Midbrain (tissue), 1 donor: ENCODE results near the gene CTTNBP2.

Experiments used
- DNase-seq: peaks from one replicate; lab custom pipeline; 2025; lab: John Stamatoyannopoulos, UW

Gene CTTNBP2, protein sequence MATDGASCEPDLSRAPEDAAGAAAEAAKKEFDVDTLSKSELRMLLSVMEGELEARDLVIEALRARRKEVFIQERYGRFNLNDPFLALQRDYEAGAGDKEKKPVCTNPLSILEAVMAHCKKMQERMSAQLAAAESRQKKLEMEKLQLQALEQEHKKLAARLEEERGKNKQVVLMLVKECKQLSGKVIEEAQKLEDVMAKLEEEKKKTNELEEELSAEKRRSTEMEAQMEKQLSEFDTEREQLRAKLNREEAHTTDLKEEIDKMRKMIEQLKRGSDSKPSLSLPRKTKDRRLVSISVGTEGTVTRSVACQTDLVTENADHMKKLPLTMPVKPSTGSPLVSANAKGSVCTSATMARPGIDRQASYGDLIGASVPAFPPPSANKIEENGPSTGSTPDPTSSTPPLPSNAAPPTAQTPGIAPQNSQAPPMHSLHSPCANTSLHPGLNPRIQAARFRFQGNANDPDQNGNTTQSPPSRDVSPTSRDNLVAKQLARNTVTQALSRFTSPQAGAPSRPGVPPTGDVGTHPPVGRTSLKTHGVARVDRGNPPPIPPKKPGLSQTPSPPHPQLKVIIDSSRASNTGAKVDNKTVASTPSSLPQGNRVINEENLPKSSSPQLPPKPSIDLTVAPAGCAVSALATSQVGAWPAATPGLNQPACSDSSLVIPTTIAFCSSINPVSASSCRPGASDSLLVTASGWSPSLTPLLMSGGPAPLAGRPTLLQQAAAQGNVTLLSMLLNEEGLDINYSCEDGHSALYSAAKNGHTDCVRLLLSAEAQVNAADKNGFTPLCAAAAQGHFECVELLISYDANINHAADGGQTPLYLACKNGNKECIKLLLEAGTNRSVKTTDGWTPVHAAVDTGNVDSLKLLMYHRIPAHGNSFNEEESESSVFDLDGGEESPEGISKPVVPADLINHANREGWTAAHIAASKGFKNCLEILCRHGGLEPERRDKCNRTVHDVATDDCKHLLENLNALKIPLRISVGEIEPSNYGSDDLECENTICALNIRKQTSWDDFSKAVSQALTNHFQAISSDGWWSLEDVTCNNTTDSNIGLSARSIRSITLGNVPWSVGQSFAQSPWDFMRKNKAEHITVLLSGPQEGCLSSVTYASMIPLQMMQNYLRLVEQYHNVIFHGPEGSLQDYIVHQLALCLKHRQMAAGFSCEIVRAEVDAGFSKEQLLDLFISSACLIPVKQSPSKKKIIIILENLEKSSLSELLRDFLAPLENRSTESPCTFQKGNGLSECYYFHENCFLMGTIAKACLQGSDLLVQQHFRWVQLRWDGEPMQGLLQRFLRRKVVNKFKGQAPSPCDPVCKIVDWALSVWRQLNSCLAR (N-terminal part only)

DNA sequence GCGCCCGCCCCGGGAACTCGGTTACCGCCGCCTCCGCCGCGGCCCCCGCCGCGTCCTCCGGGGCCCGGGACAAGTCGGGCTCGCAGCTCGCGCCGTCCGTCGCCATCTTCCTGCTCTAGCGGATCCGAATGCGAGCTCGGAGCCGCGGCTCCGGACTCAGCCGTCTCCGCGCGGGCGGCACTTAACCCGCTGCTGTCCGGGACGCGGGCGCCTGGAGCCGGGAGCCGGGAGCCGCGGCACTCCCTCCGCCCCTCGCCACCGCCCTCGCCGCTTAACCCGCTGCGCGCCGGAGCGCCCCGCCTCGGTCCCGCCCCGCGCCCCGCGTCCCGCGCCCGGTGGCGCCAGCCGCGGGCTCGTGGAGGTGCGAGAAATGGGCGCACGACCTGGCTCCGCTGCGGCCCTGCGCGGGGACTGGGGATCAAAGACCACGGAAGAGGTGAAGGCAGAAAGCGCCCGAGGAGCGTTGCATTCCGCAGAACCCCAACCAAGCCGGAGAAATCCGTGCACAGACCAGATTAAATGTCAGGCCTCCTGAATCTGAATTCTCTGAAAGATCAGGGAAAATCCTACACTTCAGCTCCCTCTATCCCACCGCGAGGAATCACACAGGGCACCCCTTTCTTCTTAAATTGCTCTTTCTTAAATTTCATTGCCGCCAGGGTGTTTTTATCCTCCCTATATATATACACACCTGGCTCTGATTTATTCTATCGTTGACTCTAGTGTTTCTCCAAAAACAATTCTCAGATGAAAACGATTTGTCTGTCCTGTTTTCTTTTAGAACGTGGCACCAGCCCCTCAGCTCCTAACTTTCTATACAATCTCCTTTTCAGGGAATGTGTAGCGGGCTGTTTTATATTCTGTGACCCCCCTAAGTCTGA is at the start of gene CTTNBP2:
TSS of gene CTTNBP2 (minus strand) at position 132 of the 881 bp plus-strand sequence. CDS start at position 106, 26 bp downstream.
- DNase-seq: peak; percentile 76

DNA sequence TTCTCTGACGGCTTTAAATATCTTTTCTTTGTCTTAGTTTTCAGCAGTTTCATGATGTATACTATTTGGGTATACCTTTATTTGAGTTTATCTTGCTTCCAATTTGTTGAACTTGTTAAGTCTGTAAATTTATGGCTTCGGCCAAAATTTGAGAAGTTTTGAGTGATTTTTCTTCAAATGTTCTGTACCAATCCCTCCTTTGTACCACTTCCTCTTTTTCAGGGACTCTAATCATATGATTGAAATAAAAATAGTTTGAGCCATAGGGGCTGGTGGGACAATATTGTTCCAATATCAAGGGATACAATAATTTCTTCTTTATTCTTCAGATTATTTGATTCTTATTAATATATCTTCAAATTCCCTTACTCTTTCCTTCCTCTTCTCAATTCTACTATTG is 43.1 kb upstream of the CTTNBP2 start:
- DNase-seq: no peak

DNA sequence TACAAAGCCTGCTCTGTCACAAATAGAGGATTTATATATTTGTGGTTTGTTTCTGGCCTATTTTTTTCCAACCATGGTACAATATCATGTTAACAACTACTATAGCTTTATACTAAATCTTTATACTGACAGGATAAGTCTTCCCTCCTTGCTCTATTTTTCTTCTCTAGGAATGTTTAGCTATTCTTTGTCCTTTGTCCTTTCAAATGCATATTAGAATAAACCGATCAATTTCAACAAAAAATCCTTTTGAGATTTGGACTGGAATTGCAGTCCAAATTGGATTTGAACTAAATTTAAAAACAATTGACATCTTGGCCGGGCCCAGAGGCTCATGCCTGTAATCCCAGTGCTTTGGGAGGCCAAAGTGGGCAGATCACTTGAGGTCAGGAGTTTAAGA is 39.2 kb upstream of the CTTNBP2 start:
- no peak for DNase-seq

DNA sequence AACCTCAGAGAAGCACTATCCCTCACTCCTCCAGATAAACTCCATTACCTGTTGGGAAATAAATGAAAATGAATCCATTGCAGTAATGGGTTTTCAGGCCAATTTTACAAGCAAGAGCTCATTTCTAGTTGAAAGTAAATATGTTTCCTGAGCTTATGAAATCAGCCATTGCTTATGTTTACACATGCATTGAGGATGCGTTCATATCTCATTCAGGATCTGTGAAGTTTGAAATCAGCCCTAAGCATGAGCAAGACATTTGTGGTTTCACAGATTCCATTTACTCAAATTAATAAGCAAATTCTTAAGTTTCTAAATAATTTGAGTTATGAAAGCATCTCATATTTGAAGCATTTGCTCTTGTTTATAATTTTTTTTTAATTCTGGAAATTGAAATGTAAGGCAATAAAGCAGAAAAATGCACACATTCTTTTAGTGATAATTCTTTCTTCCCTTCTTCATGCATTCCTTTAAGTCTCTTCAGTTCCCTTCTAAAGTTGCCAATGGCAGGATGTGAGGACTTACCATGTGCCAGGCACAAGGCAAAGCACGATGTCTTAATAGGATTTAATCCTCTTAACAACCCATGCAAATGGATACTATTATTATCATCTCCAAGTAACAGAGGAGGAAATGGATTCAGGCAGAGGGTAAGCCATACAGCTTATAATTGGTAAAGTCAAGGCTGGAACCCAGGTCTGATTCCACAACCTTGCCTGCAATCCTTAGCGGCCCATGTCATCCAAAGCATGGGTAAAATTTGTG is 35.0 kb upstream of the CTTNBP2 start:
- DNase-seq: no peak

DNA sequence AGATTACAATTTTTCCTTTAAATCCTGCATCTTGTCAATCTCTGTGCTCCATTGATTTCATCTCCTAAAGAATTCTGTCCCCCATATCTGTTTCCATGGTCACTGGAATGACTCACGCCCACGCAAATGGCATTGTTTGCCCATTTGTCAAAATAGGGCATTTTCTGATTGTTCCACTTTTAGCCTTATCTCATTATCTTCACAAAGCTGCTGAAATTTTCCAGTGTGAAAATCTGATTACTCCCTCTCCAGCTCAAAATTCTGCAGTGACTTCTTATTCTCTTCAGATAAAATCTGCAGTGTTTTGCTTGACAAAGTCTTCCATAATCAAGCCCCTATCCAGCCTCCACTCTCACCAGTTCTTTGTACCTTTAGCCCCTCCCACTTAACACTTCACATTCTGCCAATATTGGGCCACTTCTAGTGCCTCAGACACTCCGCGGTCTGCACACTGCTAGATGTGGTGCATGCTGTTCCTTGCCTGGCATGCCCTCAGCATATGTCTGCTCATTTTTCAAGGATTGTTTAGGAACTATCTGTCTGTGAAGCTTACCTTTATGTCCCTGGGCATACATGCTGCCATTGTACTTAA is 33.9 kb upstream of the CTTNBP2 start:
- DNase-seq: no peak

DNA sequence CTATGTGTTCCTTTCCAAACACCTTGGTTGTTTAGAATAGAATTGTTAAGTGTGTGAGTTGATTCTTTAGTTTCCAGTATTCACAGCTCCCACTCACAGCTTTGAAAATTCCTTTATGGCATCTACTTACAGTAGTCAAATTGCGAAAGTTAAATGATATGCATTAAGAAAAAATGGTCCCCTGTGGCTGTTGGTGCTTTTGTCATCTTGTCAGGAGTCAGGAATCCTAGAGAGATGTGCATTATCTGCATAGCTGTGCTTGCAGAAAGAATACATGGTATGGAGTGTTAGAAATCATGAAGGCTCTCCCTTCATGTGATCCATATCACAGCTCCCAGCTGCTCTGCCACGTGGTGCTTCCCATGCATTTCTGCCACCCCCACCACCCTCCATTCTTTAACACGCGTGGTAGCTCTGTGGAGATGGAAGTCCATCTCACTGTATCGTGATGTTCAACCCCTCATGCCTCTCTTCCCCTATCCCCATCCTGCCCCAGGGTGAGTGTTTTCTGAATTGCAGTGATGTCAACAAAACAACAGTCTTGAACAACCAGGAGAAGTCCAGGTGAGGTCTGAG is 29.2 kb upstream of the CTTNBP2 start:
- DNase-seq: no peak

DNA sequence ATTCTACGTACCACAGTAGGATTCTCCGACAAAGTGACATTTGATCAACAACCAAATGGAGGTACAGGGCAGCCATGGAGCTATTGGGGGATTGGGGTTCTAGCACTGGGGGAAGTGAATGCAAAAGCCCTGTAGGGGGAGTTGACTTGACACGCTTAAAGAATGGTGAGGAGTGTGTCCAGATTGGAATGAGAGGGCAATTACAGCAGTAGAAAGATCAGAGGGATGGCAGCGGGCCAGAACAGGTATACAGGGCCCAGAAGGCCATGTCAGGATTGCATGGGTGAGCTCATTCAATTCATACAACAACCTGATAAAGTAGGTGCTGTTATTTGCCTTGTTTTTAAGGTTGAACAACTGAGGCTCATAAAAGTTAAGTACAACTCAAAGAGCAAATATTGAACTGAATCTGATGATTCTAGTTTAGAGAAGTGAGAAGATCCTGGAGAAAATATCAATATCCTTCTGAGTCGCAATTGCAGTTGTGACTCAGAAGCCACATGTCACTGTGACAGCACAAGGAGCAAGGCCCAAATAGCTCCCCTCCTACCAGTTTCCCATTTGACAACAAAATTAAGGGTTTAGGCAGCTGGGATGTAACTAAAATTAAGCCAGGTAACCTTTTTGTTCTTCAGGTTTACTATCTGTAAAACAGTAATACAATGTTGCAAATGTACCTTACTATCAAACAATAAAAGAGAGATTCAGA is 28.0 kb upstream of the CTTNBP2 start:
- no peak for DNase-seq

DNA sequence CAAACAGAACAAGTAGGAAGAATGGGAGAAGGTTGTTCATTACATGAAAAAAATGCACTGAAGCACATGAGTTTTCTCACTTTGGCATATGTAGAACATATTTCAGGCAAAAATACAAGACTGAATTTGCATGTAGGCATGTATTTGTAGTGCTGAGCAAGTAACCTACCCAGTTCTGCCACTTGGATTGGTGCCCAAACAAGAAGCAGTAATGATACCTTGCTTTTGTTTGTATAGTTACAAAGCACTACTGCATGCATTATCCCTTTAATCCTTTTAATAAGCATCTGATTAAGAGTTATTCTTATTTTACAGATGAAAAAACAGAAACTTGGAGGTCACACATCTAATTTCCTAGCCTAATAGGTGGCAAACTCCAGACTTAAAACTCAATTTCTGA is 23.1 kb upstream of the CTTNBP2 start:
- DNase-seq: no peak

DNA sequence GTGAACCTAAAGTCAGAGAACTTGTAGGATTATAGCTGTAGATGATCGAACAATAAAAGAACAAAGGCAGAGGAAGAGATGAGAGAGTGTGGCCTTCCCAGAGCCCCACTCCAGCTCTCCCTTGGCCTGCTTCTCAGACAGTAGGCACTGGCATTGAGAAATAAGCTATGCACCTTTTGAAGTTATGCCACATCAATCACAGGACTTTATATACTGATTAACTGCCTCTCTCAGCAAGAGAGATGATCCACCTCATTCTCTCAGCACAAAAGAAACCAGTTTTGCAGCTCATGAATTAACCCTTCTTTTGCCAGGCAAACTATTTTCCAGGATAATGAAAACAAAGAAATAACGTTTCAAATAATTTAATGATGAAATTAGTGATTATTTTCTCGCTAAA is 22.0 kb upstream of the CTTNBP2 start:
- no peak for DNase-seq

DNA sequence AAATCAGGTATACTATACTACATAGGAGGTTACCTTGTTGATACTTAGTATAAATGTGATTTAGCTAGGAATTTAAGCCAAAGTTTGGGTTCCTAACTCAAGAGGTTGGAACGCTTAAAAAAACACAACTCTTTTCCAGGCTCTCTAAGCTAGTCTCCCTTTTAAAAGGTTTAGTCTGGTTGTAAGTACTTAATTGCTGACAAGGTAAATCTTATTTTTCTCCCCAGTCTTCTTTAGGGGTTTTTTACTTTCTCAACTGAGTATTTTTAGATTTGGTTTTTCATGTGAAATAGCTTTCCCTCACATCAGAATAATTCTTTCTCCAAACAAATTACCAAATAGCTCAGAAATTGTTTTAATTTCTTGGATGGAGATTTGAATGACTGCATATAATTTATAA is 20.8 kb upstream of the CTTNBP2 start:
- DNase-seq: no peak

DNA sequence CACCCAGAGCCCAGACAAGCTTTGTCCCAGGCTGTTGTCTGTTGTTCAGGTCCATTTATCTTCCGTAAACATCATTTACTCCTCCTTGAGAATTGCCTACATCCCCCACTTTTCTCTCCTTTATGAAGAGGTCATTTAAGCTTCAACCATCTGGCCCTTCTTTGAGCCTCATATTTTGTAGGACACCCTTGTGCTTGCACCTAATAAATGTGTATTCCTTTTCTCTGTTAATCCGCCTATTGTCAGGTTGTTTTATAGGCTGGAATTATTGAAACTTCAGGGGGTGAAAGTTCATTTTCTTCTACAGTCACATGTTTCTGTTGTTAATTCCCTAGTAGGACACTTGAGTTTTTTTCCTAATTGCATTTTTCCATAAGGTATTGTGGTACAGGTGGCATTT is 19.6 kb upstream of the CTTNBP2 start:
- no peak for DNase-seq

DNA sequence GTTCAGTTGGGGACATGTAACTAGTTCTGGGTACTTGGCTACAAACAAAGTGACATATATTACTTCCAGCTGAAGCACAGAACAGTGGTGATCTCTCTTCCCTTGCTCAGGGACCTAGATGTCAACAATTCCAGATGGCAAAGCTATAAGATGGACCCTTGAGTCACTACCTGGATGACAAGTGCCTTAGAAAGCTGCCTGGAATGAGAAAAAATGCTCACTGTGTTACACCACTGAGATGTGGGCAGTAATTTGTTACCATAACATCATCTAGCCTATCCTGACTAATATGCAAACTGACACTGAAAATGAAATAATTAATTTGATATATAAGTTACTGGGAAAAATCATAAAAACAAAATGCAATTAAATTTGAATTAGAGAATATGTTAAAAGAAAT is 16.4 kb upstream of the CTTNBP2 start:
- DNase-seq: no peak

DNA sequence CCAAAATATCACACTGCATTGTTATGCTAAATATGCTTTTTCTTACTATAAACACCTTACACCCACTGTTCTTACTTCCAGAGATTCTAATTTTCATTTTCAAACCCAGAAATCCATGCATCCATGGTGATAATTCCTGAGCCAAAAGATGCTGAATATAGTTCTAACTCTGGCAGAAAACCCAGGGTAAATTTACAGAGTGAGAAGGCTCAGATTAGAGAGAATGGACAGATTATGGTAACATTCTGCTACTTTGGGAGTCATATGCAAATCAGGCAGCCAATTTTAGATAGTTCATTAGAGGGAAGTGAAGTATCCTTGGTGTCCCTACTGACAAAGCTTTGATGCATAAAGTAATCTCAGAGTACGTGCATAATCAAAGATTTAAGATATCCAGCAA is 15.4 kb upstream of the CTTNBP2 start:
- DNase-seq: no peak

DNA sequence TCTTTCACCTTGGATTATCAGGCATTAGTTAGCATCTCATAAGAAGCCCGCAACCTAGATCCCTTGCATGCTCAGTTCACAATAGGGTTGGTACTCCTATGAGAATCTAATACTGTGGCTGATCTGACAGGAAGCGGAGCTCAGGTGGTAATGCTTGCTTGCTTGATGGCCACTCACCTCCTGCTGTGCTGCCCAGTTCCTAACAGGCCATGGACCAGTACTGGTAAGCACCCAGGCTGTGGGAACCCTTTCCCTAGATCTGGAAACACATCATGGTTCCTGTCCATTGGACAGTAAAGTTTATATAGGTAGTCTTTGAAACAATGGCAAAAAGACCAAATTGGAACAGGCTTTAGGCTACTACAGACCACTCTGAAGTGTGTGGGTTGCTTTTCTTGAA is 9.4 kb upstream of the CTTNBP2 start:
- DNase-seq: no peak

DNA sequence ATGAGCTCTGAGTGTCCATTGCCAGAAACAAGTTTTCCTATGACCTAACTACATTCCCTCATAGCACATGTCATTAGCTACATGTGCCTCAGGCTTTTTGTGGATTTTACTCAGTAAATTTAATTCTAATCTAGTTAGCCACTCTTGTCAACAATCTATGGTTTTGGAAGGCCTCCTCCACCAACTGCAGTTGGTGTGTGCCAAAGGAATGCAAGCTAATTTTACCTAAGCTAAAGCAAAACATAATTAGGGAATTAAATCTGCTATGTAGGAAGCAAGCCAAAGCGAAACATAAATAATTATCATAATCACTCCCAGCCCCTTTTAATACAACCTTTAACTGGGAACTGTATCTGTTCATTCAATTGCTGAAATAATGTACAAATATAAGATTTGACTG is 3.5 kb upstream of the CTTNBP2 start:
- DNase-seq: no peak

DNA sequence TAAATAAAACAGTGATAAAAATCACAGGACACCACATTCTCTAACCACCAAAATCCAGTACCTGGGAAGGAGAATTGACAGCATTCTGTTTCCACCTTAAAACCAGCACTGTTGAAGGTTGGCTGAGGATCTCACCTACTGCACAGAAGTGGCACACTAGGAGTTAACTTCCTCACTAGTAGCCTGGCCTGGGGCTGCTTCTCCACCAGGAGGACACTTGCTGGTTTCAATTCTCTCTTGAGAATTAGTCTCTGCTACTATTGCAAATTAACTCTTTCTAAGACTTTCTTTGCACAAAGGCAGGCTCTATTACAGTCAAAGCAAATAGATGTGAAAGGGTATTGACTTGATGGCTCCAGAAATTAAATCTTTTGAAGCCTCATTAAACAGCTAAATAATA is 2.3 kb upstream of the CTTNBP2 start:
- DNase-seq: peak; percentile 19

DNA sequence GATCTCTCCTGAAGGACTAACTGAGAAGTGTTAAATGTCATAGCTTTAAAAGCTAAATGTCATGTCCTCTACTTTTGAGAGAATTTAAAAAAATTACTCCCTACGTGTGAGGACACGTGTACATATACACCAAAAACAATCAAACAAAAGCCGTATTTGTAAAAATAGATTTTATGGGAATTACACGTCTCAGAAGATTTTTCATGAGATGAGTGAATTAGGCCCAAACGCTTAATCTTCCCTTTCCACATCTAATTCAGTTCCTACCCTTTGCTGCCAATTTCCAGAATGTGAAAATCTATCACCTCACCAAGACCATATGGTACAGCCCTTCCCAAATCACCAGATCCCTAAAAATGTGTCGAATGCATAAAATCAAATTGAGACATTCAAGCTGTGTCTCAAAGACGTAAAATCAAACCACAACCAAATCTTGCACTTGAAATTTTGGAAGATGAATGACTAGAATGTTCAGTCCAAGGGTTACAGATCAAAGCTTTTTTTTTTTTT is 1.0 kb upstream of the CTTNBP2 start:
- no peak for DNase-seq

DNA sequence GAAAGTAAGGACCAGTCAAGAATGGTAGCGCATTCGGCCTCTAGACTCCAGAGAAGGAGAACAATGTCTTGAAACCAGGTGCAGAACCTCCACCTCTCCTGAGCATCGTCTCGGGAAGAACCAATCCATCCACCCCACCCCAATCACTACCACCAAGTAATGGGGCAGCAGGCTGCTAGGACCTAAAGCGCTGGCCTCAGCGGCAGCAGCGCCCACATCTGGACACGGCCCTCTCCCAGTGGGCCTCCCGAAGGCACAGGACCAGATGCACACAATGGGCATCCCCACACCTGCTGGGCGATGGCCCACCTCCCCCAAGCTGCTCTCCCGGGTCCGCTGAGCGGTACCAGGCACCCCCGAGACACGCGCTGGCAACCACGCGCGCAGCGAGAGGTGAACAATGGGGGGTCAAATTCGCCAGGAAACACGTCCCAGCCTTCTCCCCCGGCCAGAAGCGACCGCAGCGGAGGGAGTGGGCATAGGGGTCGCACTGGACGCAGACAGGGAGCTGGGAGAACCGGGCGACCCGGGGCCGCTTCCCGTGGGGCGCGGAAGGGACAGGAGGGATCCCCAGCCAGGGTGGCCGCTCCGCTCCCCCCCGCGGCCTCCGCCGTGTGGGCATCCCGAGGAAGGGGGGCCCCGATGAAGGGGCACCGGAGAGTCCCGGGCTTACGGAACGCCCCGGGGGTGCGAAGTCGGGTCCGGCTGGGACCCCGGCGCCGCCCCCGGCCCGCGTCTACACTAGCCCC is 506 bp downstream of the CTTNBP2 start:
- peak; percentile 71 for DNase-seq
